HUDEP-2 (cell line): ENCODE measurements around the gene TRIM3.
"Not testable (repeated sequence)": the region's sequence is repeated elsewhere in the genome, so short reads cannot be mapped to it uniquely, and the experiment has no call there.

Experiments
- DNase-seq, 76 experiments: peaks; one replicate each; lab custom pipeline; 2025; ENCODE audit not compliant: unreplicated experiment in 76 of 76; lab: John Stamatoyannopoulos, UW

TRIM3 gene

GRCh38 chr11:6473451-6474412 is at the start of gene TRIM3:
TRIM3 (minus strand) TSS chr11:6473941; CDS start chr11:6465695, 8,246 bp downstream.
- peak in 68 of 76 experiments; percentile 11 to 88 (median 70) for DNase-seq

- no peak for DNase-seq
Measured at GRCh38 chr11:6523253-6523652, 49.5 kb upstream of the TRIM3 start.

GRCh38 chr11:6521946-6522345 is 48.2 kb upstream of the TRIM3 start:
- not testable (repeated sequence) for DNase-seq

DNA sequence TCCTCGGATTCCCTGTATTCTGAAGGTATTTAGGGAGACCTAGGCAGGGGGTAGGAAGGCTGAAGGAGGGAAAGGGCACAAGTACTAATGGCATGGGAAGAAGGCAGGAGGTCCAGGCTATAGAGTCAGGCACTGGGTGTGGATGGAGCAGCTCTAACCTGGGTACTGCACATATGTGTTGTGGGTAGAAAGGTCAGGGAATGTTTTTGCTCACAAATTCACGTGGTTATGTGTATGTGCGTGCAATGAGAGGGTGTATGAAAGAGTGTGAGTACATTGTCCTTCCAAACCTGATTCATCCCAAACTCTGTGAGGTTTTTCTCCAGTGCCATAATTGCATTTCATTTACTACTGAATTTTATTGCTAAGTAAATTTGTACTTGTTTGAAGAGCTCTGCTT is 46.5 kb upstream of the TRIM3 start:
- DNase-seq = no peak

DNA sequence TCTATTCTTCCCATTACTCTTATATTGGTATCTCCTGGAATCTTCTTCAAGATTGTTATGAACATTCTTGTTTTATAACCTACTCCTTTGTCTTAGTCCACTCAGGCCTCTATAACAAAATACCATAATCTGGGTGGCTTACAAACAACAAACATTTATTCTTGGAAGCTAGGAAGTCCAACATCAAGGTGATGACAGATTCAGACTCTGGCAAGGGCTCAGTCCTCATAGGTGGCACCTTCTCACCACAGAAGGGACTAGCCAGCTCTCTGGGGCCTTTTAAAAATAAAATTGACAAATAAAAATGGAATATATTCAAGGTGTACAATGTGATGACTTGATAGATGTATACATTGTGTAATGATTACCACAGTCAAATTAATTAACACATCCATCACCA is 43.1 kb upstream of the TRIM3 start:
- DNase-seq = no peak

GRCh38 chr11:6505577-6506240 is 32.0 kb upstream of the TRIM3 start:
- peak in 22 of 76 experiments; percentile 1 to 60 (median 27) for DNase-seq

DNA sequence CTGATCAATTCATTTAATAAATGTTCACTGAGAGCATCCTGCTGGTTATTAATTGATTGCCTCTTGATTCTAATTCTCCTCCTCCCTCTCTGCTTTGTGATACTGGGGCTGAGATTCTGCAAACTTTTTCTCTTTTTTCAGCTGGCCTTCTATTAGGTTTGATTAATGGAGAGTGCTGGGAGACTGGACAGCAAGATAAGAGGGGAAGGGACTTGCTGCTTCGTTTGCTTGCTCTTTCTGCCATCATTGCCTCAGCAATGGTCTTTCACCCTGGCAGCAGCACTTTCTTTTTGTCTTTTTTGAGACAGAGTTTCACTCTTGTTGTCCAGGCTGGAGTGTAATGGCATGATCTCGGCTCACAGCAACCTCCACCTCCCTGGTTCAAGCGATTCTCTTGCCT is 30.4 kb upstream of the TRIM3 start:
- no peak for DNase-seq

DNA sequence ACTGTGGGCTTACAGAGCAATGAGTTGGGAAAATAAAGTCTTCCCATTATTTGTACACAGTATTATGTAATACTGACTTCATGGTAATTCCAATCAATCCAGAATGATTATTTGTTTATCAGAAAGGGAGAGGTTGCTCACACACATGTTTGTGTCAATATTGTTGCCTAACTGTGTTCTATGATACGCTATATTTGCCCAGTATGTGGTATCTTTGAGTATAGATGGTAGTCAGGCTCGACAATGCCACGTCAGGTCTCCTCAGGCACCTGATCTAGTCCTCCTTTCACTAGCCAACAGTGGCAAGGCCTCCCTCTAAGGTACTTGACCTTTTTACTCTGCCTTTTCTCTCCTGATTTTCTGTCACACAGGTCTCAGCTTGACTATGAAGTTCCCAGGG is 28.6 kb upstream of the TRIM3 start:
- no peak for DNase-seq

GRCh38 chr11:6498544-6498943 is 24.8 kb upstream of the TRIM3 start:
- no peak for DNase-seq

GRCh38 chr11:6498121-6498520 is 24.4 kb upstream of the TRIM3 start:
- no peak for DNase-seq

GRCh38 chr11:6497069-6497839 is 23.5 kb upstream of the TRIM3 start, which contains the start of gene DNHD1:
DNHD1 (plus strand) TSS chr11:6497280; CDS start chr11:6498216, 936 bp downstream.
- no peak for DNase-seq

DNA sequence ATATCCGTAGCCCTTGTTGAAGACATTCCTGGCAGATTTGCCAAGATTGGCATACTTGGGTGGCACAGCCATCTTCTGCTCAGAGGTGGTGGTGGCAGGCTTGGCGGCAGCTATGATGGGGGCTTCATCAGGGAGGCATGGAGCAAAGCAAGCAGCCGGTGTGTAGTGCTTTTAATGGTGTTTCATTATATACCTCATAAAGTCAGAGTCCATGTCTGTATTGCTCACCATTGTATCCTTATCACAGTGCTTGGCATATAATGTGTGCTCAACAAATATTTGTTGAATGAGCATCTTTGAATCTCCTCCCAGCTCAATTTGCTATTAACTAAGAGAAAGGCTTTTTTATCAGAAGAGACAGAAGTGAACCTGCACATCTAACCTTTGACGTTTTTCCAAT is 15.6 kb upstream of the TRIM3 start:
- DNase-seq = no peak

- DNase-seq = no peak
Measured at GRCh38 chr11:6488821-6489220, 15.1 kb upstream of the TRIM3 start.

DNA sequence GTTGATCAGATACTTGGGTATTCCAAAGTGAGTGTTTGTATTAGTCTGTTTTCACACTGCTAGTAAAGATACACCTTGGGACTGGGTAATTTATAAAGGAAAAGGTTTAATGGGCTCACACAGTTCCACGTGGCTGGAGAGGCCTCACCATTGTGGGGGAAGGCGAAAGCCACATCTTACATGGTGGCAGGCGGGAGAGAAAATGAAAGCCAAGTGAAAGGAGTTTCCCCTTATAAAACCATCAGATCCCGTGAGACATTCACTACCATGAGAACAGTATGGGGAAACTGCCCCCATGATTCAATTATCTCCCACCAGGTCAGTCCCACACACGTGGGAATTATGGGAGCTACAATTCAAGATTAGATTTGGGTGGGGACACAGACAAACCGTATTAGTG is 14.6 kb upstream of the TRIM3 start:
- DNase-seq = no peak

DNA sequence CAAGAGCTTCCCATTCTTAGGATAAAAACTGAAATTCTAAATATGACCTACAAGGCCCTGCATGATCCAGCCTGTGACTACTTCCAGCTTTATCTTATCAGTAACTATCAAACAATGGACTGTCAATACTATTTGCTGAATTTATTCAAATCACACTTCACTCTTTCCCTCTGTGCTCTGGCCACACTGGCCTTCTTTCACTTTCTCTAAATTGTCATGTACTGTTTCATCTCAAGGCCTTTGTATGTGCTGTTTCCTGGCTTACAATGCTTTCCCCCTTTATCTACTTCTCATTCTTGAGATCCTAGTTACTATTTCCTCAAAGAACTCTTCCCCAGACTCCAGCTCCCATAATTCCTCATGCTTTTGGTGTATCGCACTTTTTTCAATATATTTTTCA is 13.2 kb upstream of the TRIM3 start:
- no peak for DNase-seq

DNA sequence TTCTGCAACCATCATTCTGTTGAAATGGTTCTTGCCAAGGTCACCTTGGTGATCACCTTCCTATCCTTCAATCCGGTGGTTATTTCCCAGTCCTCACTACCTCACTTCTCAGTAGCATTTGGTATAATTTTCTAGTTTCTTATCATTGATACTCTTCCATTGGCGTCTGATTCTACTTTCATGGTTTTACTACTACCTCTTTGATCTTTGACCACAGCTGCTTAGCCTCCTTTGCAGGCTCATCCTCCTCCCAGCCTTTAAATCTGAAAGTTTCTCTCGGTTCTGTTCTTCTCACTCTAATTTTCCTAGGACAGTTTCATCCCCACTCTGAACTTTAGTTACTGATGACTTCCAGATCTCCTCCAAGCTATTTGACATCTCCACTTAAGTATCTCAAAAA is 12.5 kb upstream of the TRIM3 start:
- DNase-seq = no peak

- DNase-seq = no peak
Measured at GRCh38 chr11:6485661-6486060, 11.9 kb upstream of the TRIM3 start.

GRCh38 chr11:6483015-6483414 is 9.3 kb upstream of the TRIM3 start:
- DNase-seq = no peak

DNA sequence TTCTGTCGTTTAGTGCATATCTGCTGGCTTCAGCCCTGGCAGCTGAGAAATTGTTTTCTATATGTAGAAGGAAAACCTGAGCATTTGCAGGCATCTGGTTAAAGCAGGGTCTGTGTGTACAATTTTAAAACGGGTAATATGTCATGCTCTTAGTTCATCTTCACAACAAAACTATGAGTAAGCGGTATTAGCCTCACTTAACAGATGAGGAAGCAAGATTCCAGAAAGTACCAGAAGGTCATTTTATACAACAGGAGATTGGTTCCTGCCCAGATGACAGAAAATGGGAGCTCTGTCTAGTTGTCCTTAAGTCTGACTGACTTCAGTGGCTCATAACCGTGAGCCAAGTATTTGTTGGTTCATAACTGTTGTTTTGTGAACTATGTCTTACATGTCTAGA is 8.7 kb upstream of the TRIM3 start:
- DNase-seq = no peak

GRCh38 chr11:6481924-6482275 is 8.2 kb upstream of the TRIM3 start:
- DNase-seq = peak in 2 of 76 experiments; percentile 38 to 41
